Suprapubic skin (tissue), 4 donors: ENCODE measurements around the gene MRPL22. TPM values are rescaled to one million over a fixed set of nuclear protein-coding genes. Genes with fewer than 3 reads are reported as not detected.

Source experiments
- DNase-seq, 2 donors: peaks; one replicate each; pipeline ENCODE4 v3.0.0-alpha.2; 2019; ENCODE audit warnings: low spot score in 2 of 2
- H3K27ac ChIP-seq: fragments of 200-600 bp; sonication (generic); one replicate; pipeline ENCODE4 v1.5.1; 2019
- H3K27me3 ChIP-seq: fragments of 200-600 bp; sonication (generic); one replicate; pipeline ENCODE4 v1.5.1; 2019
- H3K36me3 ChIP-seq: fragments of 200-600 bp; sonication (generic); one replicate; pipeline ENCODE4 v1.5.1; 2019
- H3K4me1 ChIP-seq: fragments of 200-600 bp; sonication (generic); one replicate; pipeline ENCODE4 v1.5.1; 2019
- H3K4me3 ChIP-seq: fragments of 200-600 bp; sonication (generic); one replicate; pipeline ENCODE4 v1.5.1; 2019; ENCODE audit warnings: mild to moderate bottlenecking
- H3K9me3 ChIP-seq: fragments of 200-600 bp; sonication (generic); one replicate; pipeline ENCODE4 v1.5.1; 2019
- CTCF ChIP-seq, 2 donors: fragments of 200-600 bp in 1 of 2; fragments of 450-650 bp in 1 of 2; sonication (generic) in 1 of 2; IDR thresholded peaks; one replicate each; pipeline ENCODE4 v1.5.1; 2016 to 2019; ENCODE audit warnings: antibody characterized with exemption in 2 of 2, mild to moderate bottlenecking in 1 of 2, moderate library complexity in 1 of 2
- EP300 ChIP-seq: sonication (generic); formaldehyde crosslinking; IDR thresholded peaks from one replicate; pipeline ENCODE4 v1.6.1; 2017; ENCODE audit warnings: antibody characterized with exemption
- POLR2A ChIP-seq, 2 donors: fragments of 450-650 bp; IDR thresholded peaks; one replicate each; pipeline ENCODE4 v1.6.1; 2017; ENCODE audit warnings: antibody characterized with exemption in 2 of 2, mild to moderate bottlenecking in 2 of 2, moderate library complexity in 2 of 2
- POLR2AphosphoS5 ChIP-seq, 3 donors: sonication (generic); formaldehyde crosslinking; IDR thresholded peaks; one replicate each; pipeline ENCODE4 v1.6.1; 2017; ENCODE audit warnings: antibody characterized with exemption in 3 of 3
- WGBS: methylation state at CpG from one replicate; pipeline ENCODE4 v1.1.5; 2018; 5-methylcytosine and 5-hydroxymethylcytosine counted together
- total RNA-seq, 4 donors: library from RNA; depleted of rRNA; stranded (reverse); fragments of >200 nt; gene quantifications; one replicate each; pipeline ENCODE4 v1.1.0, GENCODE V29; 2016

Gene MRPL22
- total RNA-seq, 4 donors from 2014 or later, result 12.2 to 30.2 (median 21.7) TPM

GRCh38 chr5:154966874-154967273 is 26.0 kb downstream of the MRPL22 start:
- Histone ChIP-seq H3K9me3 (no peaks in the 10 kb centered on the region), H3K27ac (no peak overlapping the region), H3K27me3 (no peaks in the 10 kb centered on the region), H3K4me3 (no peak overlapping the region), H3K4me1 (no peaks in the 10 kb centered on the region), H3K36me3 (peaks cover 35% of the 10 kb centered on the region)
- 81% methylated on average over 3 of the region's 3 CpGs for WGBS
- TF ChIP-seq POLR2AphosphoS5 (IDR thresholded peaks at IDR 0.05) (no peak), CTCF (IDR thresholded peaks at IDR 0.05) (no peak), POLR2A (IDR thresholded peaks at IDR 0.05) (no peak), EP300 (no peak)
- DNase-seq, result no peak

- DNase-seq, result no peak
- 80% methylated on average over 5 of the region's 5 CpGs for WGBS
- no peaks in the 10 kb centered on the region for H3K27me3 ChIP-seq
- H3K36me3 ChIP-seq, result peaks cover 32% of the 10 kb centered on the region
- no peak overlapping the region for H3K27ac ChIP-seq
- TF ChIP-seq CTCF (IDR thresholded peaks at IDR 0.05) (peak in 1 of 2 donors; percentile 29), POLR2A (IDR thresholded peaks at IDR 0.05) (no peak)
- no peaks in the 10 kb centered on the region for H3K4me1 ChIP-seq
- no peaks in the 10 kb centered on the region for H3K9me3 ChIP-seq
- no peak overlapping the region for H3K4me3 ChIP-seq
These were observed 26.6 kb downstream of the MRPL22 start for GRCh38 chr5:154967421-154968024.

DNA sequence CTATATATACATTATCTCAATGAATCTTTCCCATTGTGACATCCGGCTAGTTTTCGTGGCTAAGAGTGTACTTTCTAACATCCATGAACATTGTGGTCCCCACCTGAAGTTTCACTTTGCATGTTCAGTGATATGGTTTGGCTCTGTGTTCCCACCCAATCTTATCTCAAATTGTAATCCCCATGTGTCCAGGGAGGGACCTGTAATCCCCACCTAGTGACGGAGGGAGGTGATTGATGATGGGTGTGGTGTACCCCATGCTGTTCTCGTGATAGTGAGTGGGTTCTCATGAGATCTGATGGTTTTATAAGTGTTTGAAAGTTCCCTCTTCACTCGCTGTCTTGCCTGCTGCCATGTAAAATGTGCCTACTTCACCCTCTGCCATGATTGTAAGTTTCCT is 28.1 kb downstream of the MRPL22 start:
- DNase-seq, result no peak
- H3K27ac ChIP-seq, result no peak overlapping the region
- 94% methylated on average over 5 of the region's 5 CpGs for WGBS
- TF ChIP-seq POLR2A (IDR thresholded peaks at IDR 0.05), result no peak
- TF ChIP-seq CTCF (IDR thresholded peaks at IDR 0.05), result no peak
- no peak for TF ChIP-seq POLR2AphosphoS5 (IDR thresholded peaks at IDR 0.05)
- TF ChIP-seq EP300, result no peak
- H3K36me3 ChIP-seq, result peaks cover 32% of the 10 kb centered on the region
- no peaks in the 10 kb centered on the region for H3K9me3 ChIP-seq
- no peak overlapping the region for H3K4me3 ChIP-seq
- no peaks in the 10 kb centered on the region for H3K4me1 ChIP-seq
- no peaks in the 10 kb centered on the region for H3K27me3 ChIP-seq

GRCh38 chr5:154970759-154971158 is 29.9 kb downstream of the MRPL22 start:
- H3K4me1 ChIP-seq, result no peaks in the 10 kb centered on the region
- no peak overlapping the region for H3K27ac ChIP-seq
- DNase-seq, result no peak
- no peak overlapping the region for H3K4me3 ChIP-seq
- no peaks in the 10 kb centered on the region for H3K9me3 ChIP-seq
- no peaks in the 10 kb centered on the region for H3K27me3 ChIP-seq
- peaks cover 26% of the 10 kb centered on the region for H3K36me3 ChIP-seq
- TF ChIP-seq CTCF (IDR thresholded peaks at IDR 0.05) (no peak), POLR2A (IDR thresholded peaks at IDR 0.05) (no peak), POLR2AphosphoS5 (IDR thresholded peaks at IDR 0.05) (no peak), EP300 (no peak)

- peaks cover 20% of the 10 kb centered on the region for H3K36me3 ChIP-seq
- H3K4me1 ChIP-seq, result no peaks in the 10 kb centered on the region
- no peak for TF ChIP-seq POLR2A (IDR thresholded peaks at IDR 0.05)
- no peak for TF ChIP-seq EP300
- no peak for TF ChIP-seq CTCF (IDR thresholded peaks at IDR 0.05)
- TF ChIP-seq POLR2AphosphoS5 (IDR thresholded peaks at IDR 0.05), result no peak
- no peak overlapping the region for H3K27ac ChIP-seq
- H3K9me3 ChIP-seq, result no peaks in the 10 kb centered on the region
- no peak overlapping the region for H3K4me3 ChIP-seq
- WGBS, result 81% methylated on average over 2 of the region's 2 CpGs
- H3K27me3 ChIP-seq, result no peaks in the 10 kb centered on the region
- no peak for DNase-seq
These were observed 30.6 kb downstream of the MRPL22 start for GRCh38 chr5:154971501-154971900.
